Neural crest cell (in vitro differentiated cells): ENCODE results near the gene SLC13A3. TPM values are rescaled to one million over a fixed set of nuclear protein-coding genes. Genes with fewer than 3 reads are reported as not detected.

Experiments
- DNase-seq: peaks from one replicate; pipeline ENCODE4 v3.0.0; 2021; ENCODE audit warnings: low read depth, mixed read lengths, low spot score
- H3K27ac Mint-ChIP-seq: one replicate; pipeline ENCODE4 v1.8.0; 2021; ENCODE audit warnings: mild to moderate bottlenecking, mixed read lengths; ENCODE audit not compliant: unreplicated experiment
- H3K27me3 Mint-ChIP-seq: 2 replicates; pipeline ENCODE4 v1.8.0; 2021; ENCODE audit warnings: low read depth, mild to moderate bottlenecking, mixed read lengths
- H3K36me3 Mint-ChIP-seq: 2 replicates; pipeline ENCODE4 v1.8.0; 2021; ENCODE audit warnings: low read depth, mild to moderate bottlenecking, mixed read lengths
- H3K4me1 Mint-ChIP-seq: 2 replicates; pipeline ENCODE4 v1.8.0; 2021; ENCODE audit warnings: mixed read lengths
- H3K4me3 Mint-ChIP-seq: one replicate; pipeline ENCODE4 v1.8.0; 2021; ENCODE audit warnings: mild to moderate bottlenecking, mixed read lengths
- H3K9me3 Mint-ChIP-seq: 2 replicates; pipeline ENCODE4 v1.8.0; 2021; ENCODE audit warnings: mixed read lengths
- CTCF ChIP-seq: fragments of 200-600 bp; sonication (generic); conservative IDR thresholded peaks from 2 replicates; pipeline ENCODE4 v1.5.0; 2021; ENCODE audit warnings: antibody characterized with exemption, mild to moderate bottlenecking
- total RNA-seq: library from RNA; stranded (reverse); gene quantifications from 2 replicates; pipeline ENCODE4 v1.2.1, GENCODE V29; 2021

The SLC13A3 gene
- total RNA-seq, 1 donor from 2014 or later, result 6.7 TPM

GRCh38 chr20:46636514-46636913 is 14.7 kb downstream of the SLC13A3 start:
- Mint-ChIP-seq H3K4me1 (peaks cover 38% of the 10 kb centered on the region), H3K27me3 (no peaks in the 10 kb centered on the region), H3K4me3 (no peak overlapping the region), H3K36me3 (no peaks in the 10 kb centered on the region), H3K27ac (no peak overlapping the region), H3K9me3 (no peaks in the 10 kb centered on the region)
- DNase-seq, result no peak
- no peak for TF ChIP-seq CTCF

GRCh38 chr20:46635514-46636136 is 15.6 kb downstream of the SLC13A3 start:
- peaks cover 43% of the 10 kb centered on the region for H3K4me1 Mint-ChIP-seq
- no peaks in the 10 kb centered on the region for H3K9me3 Mint-ChIP-seq
- H3K27ac Mint-ChIP-seq, result no peak overlapping the region
- H3K36me3 Mint-ChIP-seq, result no peaks in the 10 kb centered on the region
- H3K27me3 Mint-ChIP-seq, result no peaks in the 10 kb centered on the region
- no peak for TF ChIP-seq CTCF
- no peak overlapping the region for H3K4me3 Mint-ChIP-seq
- DNase-seq, result no peak

GRCh38 chr20:46634528-46634927 is 16.7 kb downstream of the SLC13A3 start:
- DNase-seq, result no peak
- no peak overlapping the region for H3K4me3 Mint-ChIP-seq
- peaks cover 37% of the 10 kb centered on the region for H3K4me1 Mint-ChIP-seq
- no peaks in the 10 kb centered on the region for H3K27me3 Mint-ChIP-seq
- H3K9me3 Mint-ChIP-seq, result peaks cover 3% of the 10 kb centered on the region
- H3K27ac Mint-ChIP-seq, result no peak overlapping the region
- peaks cover 7% of the 10 kb centered on the region for H3K36me3 Mint-ChIP-seq
- no peak for TF ChIP-seq CTCF

- H3K4me1 Mint-ChIP-seq, result peaks cover 18% of the 10 kb centered on the region
- H3K27ac Mint-ChIP-seq, result no peak overlapping the region
- no peak overlapping the region for H3K4me3 Mint-ChIP-seq
- TF ChIP-seq CTCF, result no peak
- H3K9me3 Mint-ChIP-seq, result peaks cover 3% of the 10 kb centered on the region
- DNase-seq, result no peak
- no peaks in the 10 kb centered on the region for H3K27me3 Mint-ChIP-seq
- peaks cover 8% of the 10 kb centered on the region for H3K36me3 Mint-ChIP-seq
Observed at GRCh38 chr20:46631874-46632446, 19.3 kb downstream of the SLC13A3 start.

- no peak overlapping the region for H3K27ac Mint-ChIP-seq
- H3K4me1 Mint-ChIP-seq, result peaks cover 22% of the 10 kb centered on the region
- H3K36me3 Mint-ChIP-seq, result peaks cover 8% of the 10 kb centered on the region
- H3K9me3 Mint-ChIP-seq, result peaks cover 3% of the 10 kb centered on the region
- no peak for TF ChIP-seq CTCF
- no peaks in the 10 kb centered on the region for H3K27me3 Mint-ChIP-seq
- no peak for DNase-seq
- no peak overlapping the region for H3K4me3 Mint-ChIP-seq
Observed at GRCh38 chr20:46631212-46631869, 19.9 kb downstream of the SLC13A3 start.
